ENCODE results near the gene TSHZ2.
"Not testable (repeated sequence)": the region's sequence is repeated elsewhere in the genome, so short reads cannot be mapped to it uniquely, and the experiment has no call there.

- not testable (repeated sequence) for TF ChIP-seq CTCF, POLR2A (IDR thresholded peaks at IDR 0.05)
These were observed 564.2 kb downstream of the TSHZ2 start for GRCh38 chr20:53536382-53536781.
